ENCODE results near the gene DKKL1.
"Not testable (repeated sequence)": the region's sequence is repeated elsewhere in the genome, so short reads cannot be mapped to it uniquely, and the experiment has no call there.

DNA sequence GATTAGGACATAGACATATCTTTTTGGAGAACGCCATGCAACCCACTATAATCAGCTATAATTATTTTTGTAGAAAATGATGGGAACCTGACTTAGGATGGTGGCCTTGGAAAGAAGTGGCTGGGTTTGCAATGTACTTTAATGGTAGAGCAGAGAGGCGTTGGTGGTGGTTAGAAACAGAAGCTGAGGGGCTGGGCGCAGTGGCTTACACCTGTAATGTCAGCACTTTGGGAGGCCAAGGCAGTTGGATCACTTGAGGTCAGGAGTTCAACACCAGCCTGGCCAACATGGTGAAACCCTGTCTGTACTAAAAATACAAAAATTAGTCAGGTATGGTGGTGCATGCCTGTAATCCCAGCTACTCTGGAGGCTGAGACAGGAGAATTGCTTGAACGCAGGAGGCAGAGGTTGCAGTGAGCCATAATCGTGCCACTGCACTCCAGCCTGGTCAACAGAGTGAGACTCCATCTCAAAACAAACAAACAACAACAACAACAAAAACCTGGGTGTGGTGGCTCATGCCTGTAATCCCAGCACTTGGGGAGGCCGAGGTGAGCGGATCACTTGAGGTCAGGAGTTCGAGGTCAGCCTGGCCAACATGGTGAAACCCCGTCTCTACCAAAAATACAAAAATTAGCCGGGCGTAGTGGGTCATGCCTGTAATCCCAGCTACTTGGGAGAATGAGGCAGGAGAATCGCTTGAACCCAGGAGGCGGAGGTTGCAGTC is 30.8 kb upstream of the DKKL1 start:
- TF ChIP-seq, protein P1, sequence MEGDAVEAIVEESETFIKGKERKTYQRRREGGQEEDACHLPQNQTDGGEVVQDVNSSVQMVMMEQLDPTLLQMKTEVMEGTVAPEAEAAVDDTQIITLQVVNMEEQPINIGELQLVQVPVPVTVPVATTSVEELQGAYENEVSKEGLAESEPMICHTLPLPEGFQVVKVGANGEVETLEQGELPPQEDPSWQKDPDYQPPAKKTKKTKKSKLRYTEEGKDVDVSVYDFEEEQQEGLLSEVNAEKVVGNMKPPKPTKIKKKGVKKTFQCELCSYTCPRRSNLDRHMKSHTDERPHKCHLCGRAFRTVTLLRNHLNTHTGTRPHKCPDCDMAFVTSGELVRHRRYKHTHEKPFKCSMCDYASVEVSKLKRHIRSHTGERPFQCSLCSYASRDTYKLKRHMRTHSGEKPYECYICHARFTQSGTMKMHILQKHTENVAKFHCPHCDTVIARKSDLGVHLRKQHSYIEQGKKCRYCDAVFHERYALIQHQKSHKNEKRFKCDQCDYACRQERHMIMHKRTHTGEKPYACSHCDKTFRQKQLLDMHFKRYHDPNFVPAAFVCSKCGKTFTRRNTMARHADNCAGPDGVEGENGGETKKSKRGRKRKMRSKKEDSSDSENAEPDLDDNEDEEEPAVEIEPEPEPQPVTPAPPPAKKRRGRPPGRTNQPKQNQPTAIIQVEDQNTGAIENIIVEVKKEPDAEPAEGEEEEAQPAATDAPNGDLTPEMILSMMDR (IDR thresholded peaks at IDR 0.05) = not testable (repeated sequence)
- not testable (repeated sequence) for TF ChIP-seq POLR2A (IDR thresholded peaks at IDR 0.05)
